Endodermal cell (in vitro differentiated cells): Measurements from ENCODE around the gene VPS11. TPM values are rescaled to one million over a fixed set of nuclear protein-coding genes. Genes with fewer than 3 reads are reported as not detected.

Source experiments
- DNase-seq: peaks from one replicate; pipeline ENCODE4 v3.0.0-alpha.2; 2017
- H3K27ac ChIP-seq: 2 replicates; pipeline ENCODE4 v1.5.1; 2013; ENCODE audit warnings: mild to moderate bottlenecking, low read depth, low read length, moderate library complexity
- H3K27me3 ChIP-seq: 2 replicates; pipeline ENCODE4 v1.6.1; 2013; ENCODE audit warnings: mild to moderate bottlenecking, low read length, moderate library complexity; ENCODE audit not compliant: insufficient read depth, control insufficient read depth, poor library complexity, severe bottlenecking
- H3K36me3 ChIP-seq: 2 replicates; pipeline ENCODE4 v1.7.0; 2013; ENCODE audit warnings: mild to moderate bottlenecking, low read length, moderate library complexity; ENCODE audit not compliant: control insufficient read depth, insufficient read depth
- H3K4me1 ChIP-seq: one replicate; pipeline ENCODE4 v1.7.0; 2013; ENCODE audit warnings: low read length; ENCODE audit not compliant: control insufficient read depth, insufficient read depth
- H3K4me3 ChIP-seq: 2 replicates; pipeline ENCODE4 v1.5.1; 2013; ENCODE audit warnings: mild to moderate bottlenecking, low read length, moderate library complexity
- H3K9ac ChIP-seq: 2 replicates; pipeline ENCODE4 v1.6.1; 2013; ENCODE audit warnings: mild to moderate bottlenecking, low read length, moderate library complexity; ENCODE audit not compliant: poor library complexity, severe bottlenecking; ENCODE audit errors: extremely low read depth
- H3K9me3 ChIP-seq: 2 replicates; pipeline ENCODE4 v1.6.1; 2013; ENCODE audit warnings: mild to moderate bottlenecking, low read length, moderate library complexity; ENCODE audit not compliant: control insufficient read depth
- H3K27ac Mint-ChIP-seq: 2 replicates; pipeline ENCODE4 v1.8.0; 2020; ENCODE audit warnings: mixed read lengths
- H3K27me3 Mint-ChIP-seq: 2 replicates; pipeline ENCODE4 v1.8.0; 2021; ENCODE audit warnings: mild to moderate bottlenecking, mixed read lengths; ENCODE audit not compliant: insufficient read depth
- H3K36me3 Mint-ChIP-seq: 2 replicates; pipeline ENCODE4 v1.8.0; 2020; ENCODE audit warnings: low read depth, mixed read lengths
- H3K4me1 Mint-ChIP-seq: 2 replicates; pipeline ENCODE4 v1.8.0; 2020; ENCODE audit warnings: mixed read lengths
- H3K4me3 Mint-ChIP-seq: 2 replicates; pipeline ENCODE4 v1.8.0; 2020; ENCODE audit warnings: mild to moderate bottlenecking, moderate library complexity, mixed read lengths
- H3K9me3 Mint-ChIP-seq: 2 replicates; pipeline ENCODE4 v1.8.0; 2020; ENCODE audit warnings: mild to moderate bottlenecking, mixed read lengths
- CTCF ChIP-seq: fragments of 200-600 bp; sonication (generic); conservative IDR thresholded peaks from 2 replicates; pipeline ENCODE4 v1.5.0; 2021; ENCODE audit warnings: antibody characterized with exemption, mild to moderate bottlenecking
- WGBS, 2 experiments: methylation state at CpG; one replicate each; pipeline versions ENCODE4 v1.1.5 to v1.1.7; 2013; ENCODE audit warnings: missing lambda C conversion rate in 2 of 2, mixed read lengths in 1 of 2; ENCODE audit not compliant: insufficient coverage in 1 of 2, insufficient read length in 1 of 2; 5-methylcytosine and 5-hydroxymethylcytosine counted together
- total RNA-seq, 2 donors: library from RNA; stranded (reverse); fragmentation: NEBNext Ultra II Directional in 1 of 2; extraction: Animal tissue kit (Norgen Biotek cat#: 25700) in 1 of 2; gene quantifications; 2 replicates in 1 of 2; 3 replicates in 1 of 2; pipeline ENCODE4 v1.2.1, GENCODE V29; 2021

VPS11 gene
- total RNA-seq, 2 donors from 2014 or later: 26.9 to 29.1 TPM

GRCh38 chr11:119051440-119052162 lies 16.0 kb upstream of the VPS11 start:
- Histone ChIP-seq H3K9me3 (no peaks in the 10 kb centered on the region), H3K4me3 (no peak overlapping the region), H3K27me3 (no peaks in the 10 kb centered on the region), H3K4me1 (no peaks in the 10 kb centered on the region), H3K36me3 (peaks cover 91% of the 10 kb centered on the region), H3K9ac (no peak overlapping the region), H3K27ac (no peak overlapping the region)
- H3K27me3 Mint-ChIP-seq: no peaks in the 10 kb centered on the region
- 94 to 96% methylated on average over 11 to 17 of the region's 17 CpGs for WGBS, 2 experiments
- H3K27ac Mint-ChIP-seq: no peak overlapping the region
- no peak overlapping the region for H3K4me3 Mint-ChIP-seq
- H3K4me1 Mint-ChIP-seq: peaks cover 8% of the 10 kb centered on the region
- no peaks in the 10 kb centered on the region for H3K9me3 Mint-ChIP-seq
- DNase-seq: no peak
- no peak for TF ChIP-seq CTCF
- peaks cover 90% of the 10 kb centered on the region for H3K36me3 Mint-ChIP-seq

DNA sequence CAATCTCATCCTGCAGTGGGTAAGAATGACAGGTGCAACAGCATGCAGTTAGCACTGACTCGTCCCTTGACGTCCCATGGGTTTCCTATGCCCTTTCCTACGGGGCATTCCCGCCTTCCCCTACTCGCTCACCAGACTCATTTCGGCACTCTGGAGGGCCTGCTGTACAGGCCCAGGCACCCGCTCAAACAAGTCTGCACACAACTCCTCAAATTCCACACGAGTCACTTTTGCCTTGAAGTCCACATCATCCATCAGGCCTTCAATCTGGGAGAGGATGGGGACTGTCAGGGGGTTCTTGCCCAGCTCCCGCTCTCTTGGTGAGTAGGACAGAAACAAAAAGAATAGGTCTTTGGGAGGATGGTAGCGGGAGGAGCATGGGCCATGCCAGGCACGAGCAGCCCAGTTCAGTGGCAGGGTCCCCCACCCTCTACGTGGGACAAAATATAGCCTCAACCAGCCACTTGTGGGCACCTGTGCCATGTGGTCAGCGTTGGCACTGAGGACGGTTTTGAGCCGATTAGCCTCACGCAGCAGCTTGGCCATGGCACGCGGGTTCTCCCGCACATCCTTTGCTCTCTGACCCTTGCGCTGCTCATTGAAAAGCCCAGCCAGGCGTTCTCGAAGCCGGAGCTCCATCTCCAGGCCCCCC lies 15.3 kb upstream of the VPS11 start:
- no peak overlapping the region for H3K9ac ChIP-seq
- H3K27me3 ChIP-seq: no peaks in the 10 kb centered on the region
- no peak for TF ChIP-seq CTCF
- no peaks in the 10 kb centered on the region for H3K9me3 Mint-ChIP-seq
- no peak overlapping the region for H3K4me3 Mint-ChIP-seq
- no peak overlapping the region for H3K27ac ChIP-seq
- H3K27ac Mint-ChIP-seq: no peak overlapping the region
- H3K36me3 Mint-ChIP-seq: peaks cover 83% of the 10 kb centered on the region
- H3K9me3 ChIP-seq: no peaks in the 10 kb centered on the region
- 94 to 96% methylated on average over 19 to 23 of the region's 23 CpGs for WGBS, 2 experiments
- H3K27me3 Mint-ChIP-seq: no peaks in the 10 kb centered on the region
- no peak overlapping the region for H3K4me3 ChIP-seq
- no peaks in the 10 kb centered on the region for H3K4me1 ChIP-seq
- H3K36me3 ChIP-seq: peaks cover 84% of the 10 kb centered on the region
- H3K4me1 Mint-ChIP-seq: peaks cover 8% of the 10 kb centered on the region
- DNase-seq: no peak

- Mint-ChIP-seq H3K36me3 (peaks cover 67% of the 10 kb centered on the region), H3K4me1 (peaks cover 16% of the 10 kb centered on the region), H3K9me3 (peaks cover 4% of the 10 kb centered on the region), H3K27ac (peak overlapping the region; percentile 26), H3K4me3 (peak overlapping the region; percentile 90), H3K27me3 (no peaks in the 10 kb centered on the region)
- Histone ChIP-seq H3K27ac (no peak overlapping the region), H3K9me3 (no peaks in the 10 kb centered on the region), H3K4me3 (no peak overlapping the region), H3K4me1 (no peaks in the 10 kb centered on the region), H3K36me3 (peaks cover 63% of the 10 kb centered on the region), H3K9ac (no peak overlapping the region), H3K27me3 (no peaks in the 10 kb centered on the region)
- WGBS, 2 experiments: 92 to 94% methylated on average over 10 of the region's 10 CpGs
- TF ChIP-seq CTCF: no peak
- DNase-seq: no peak
These were observed 13.2 kb upstream of the VPS11 start for GRCh38 chr11:119054418-119054817.
